HepG2 (cell line): Measurements from ENCODE around the gene CLDN15. TPM values are rescaled to one million over a fixed set of nuclear protein-coding genes. Genes with fewer than 3 reads are reported as not detected.

ENCODE experiments used
- RCOR2 ChIP-seq: IDR thresholded peaks from 2 replicates; pipeline ENCODE4 v1.6.1; 2016; ENCODE audit warnings: missing biosample characterization, missing genetic modification reagents
- SMAD3 ChIP-seq: sonication (generic); formaldehyde crosslinking; IDR thresholded peaks from 2 replicates; pipeline ENCODE4 v1.4.0; 2020; ENCODE audit warnings: missing genetic modification reagents
- TOPORS ChIP-seq: sonication (generic); formaldehyde crosslinking; IDR thresholded peaks from 2 replicates; pipeline ENCODE4 v1.8.0; 2023; ENCODE audit warnings: mild to moderate bottlenecking, missing genetic modification reagents
- ZKSCAN8 ChIP-seq: IDR thresholded peaks from 2 replicates; pipeline ENCODE4 v1.6.1; 2016; ENCODE audit warnings: borderline replicate concordance, missing genetic modification reagents, missing compliant biosample characterization
- ZNF33B ChIP-seq: sonication (generic); formaldehyde crosslinking; IDR thresholded peaks from 2 replicates; pipeline ENCODE4 v1.5.1; 2020; ENCODE audit warnings: mild to moderate bottlenecking, missing genetic modification reagents
- ZNF7 ChIP-seq: IDR thresholded peaks from 2 replicates; pipeline ENCODE4 v1.6.1; 2016; ENCODE audit warnings: missing biosample characterization, missing genetic modification reagents
- polyA plus RNA-seq, 8 experiments: library from polyadenylated mRNA; depleted of rRNA in 3 of 8; stranded (reverse) in 7 of 8; unstranded in 1 of 8; fragments of >200 nt; fragmentation: Illumina TruSeq in 4 of 8; extraction: Trizol in 4 of 8; gene quantifications; 2 replicates each; pipeline versions ENCODE4 v1.2.1 to v1.2.3, GENCODE V29; 2011 to 2016; ENCODE audit warnings: low read depth in 4 of 8, missing spikeins in 1 of 8, mixed read lengths in 1 of 8; ENCODE audit not compliant: insufficient read depth in 1 of 8
- total RNA-seq, 5 experiments: library from RNA; depleted of rRNA; stranded (reverse); fragments of >200 nt; fragmentation: Illumina TruSeq; extraction: Trizol; gene quantifications; 2 replicates each; pipeline ENCODE4 v1.2.3, GENCODE V29; 2016; ENCODE audit warnings: low read depth in 1 of 5
- TF ChIP-seq, protein P1 (sequence below), 2 experiments: fragments of 450-650 bp in 1 of 2; sonication (generic) in 1 of 2; formaldehyde crosslinking in 1 of 2; IDR thresholded peaks; 2 replicates each; pipeline versions ENCODE4 v1.6.1 to v1.8.0; 2016 to 2022; ENCODE audit warnings: antibody characterized with exemption in 1 of 2, mild to moderate bottlenecking in 1 of 2, missing genetic modification reagents in 1 of 2
- TF ChIP-seq, protein P2 (sequence below): sonication (generic); formaldehyde crosslinking; IDR thresholded peaks from 2 replicates; pipeline ENCODE4 v1.5.0; 2020; ENCODE audit warnings: missing genetic modification reagents
- TF ChIP-seq, protein P3 (sequence below): sonication (generic); formaldehyde crosslinking; IDR thresholded peaks from 2 replicates; pipeline ENCODE4 v1.5.1; 2020; ENCODE audit warnings: missing genetic modification reagents, mild to moderate bottlenecking, borderline replicate concordance
- TF ChIP-seq, protein P4 (sequence below): IDR thresholded peaks from 2 replicates; pipeline ENCODE4 v1.6.1; 2016; ENCODE audit warnings: mild to moderate bottlenecking, missing biosample characterization, missing genetic modification reagents
- TF ChIP-seq, protein P5 (sequence below): sonication (generic); formaldehyde crosslinking; IDR thresholded peaks from 2 replicates; pipeline ENCODE4 v1.4.0; 2020; ENCODE audit warnings: mild to moderate bottlenecking, low read depth, missing genetic modification reagents
- TF ChIP-seq, protein P6 (sequence below): sonication (generic); formaldehyde crosslinking; IDR thresholded peaks from 2 replicates; pipeline ENCODE4 v1.8.0; 2022; ENCODE audit warnings: mild to moderate bottlenecking, missing genetic modification reagents

The CLDN15 gene
- total and polyA plus RNA-seq, 2 of the 13 experiments (the other 11 are each of a cell fraction or from before 2014, with no cell fraction given), result 7.1 to 17.8 TPM

DNA sequence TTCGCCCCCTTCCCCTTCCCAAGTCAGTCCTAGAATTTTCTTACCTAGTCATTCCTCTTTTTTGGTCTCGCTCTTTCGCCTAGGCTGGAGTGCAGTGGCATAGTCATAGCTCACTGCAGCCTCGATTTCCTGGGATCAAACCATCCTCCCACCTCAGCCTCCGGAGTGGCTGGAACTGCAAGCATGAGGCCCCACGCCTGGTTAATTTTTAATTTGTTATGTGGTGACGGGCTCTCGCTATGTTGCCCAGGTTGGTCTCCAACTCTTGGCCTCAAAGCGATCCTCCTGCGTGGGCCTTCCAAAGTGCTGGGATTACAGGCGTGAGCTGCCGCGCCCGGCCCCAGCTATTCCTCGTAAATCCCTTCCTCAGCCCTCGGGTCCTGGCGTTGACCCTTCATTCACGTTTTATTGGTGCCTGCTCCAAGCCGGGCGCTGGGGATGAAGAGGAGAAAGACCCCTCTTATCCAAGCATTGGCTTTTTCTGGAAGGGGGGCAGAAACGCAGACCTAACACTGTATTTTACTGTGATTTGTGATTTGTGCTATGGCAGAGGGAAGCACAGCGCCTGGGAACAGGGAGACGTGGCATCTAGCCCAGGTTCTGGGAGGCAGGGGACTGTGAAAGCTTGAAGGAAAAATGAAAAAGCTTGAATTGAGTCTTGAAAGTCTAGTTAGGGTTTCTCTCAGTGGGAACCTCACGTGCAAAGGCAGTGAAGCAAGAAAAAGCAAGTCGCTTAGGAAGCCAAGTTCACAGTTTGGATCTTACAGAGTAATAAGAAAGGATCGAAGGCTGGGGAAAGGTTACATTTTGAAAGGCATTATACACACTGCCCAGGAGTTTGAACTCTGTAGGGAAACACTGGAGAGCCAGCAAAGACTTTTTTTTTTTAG is 19.1 kb downstream of the CLDN15 start (continued):
- TF ChIP-seq, protein P1, sequence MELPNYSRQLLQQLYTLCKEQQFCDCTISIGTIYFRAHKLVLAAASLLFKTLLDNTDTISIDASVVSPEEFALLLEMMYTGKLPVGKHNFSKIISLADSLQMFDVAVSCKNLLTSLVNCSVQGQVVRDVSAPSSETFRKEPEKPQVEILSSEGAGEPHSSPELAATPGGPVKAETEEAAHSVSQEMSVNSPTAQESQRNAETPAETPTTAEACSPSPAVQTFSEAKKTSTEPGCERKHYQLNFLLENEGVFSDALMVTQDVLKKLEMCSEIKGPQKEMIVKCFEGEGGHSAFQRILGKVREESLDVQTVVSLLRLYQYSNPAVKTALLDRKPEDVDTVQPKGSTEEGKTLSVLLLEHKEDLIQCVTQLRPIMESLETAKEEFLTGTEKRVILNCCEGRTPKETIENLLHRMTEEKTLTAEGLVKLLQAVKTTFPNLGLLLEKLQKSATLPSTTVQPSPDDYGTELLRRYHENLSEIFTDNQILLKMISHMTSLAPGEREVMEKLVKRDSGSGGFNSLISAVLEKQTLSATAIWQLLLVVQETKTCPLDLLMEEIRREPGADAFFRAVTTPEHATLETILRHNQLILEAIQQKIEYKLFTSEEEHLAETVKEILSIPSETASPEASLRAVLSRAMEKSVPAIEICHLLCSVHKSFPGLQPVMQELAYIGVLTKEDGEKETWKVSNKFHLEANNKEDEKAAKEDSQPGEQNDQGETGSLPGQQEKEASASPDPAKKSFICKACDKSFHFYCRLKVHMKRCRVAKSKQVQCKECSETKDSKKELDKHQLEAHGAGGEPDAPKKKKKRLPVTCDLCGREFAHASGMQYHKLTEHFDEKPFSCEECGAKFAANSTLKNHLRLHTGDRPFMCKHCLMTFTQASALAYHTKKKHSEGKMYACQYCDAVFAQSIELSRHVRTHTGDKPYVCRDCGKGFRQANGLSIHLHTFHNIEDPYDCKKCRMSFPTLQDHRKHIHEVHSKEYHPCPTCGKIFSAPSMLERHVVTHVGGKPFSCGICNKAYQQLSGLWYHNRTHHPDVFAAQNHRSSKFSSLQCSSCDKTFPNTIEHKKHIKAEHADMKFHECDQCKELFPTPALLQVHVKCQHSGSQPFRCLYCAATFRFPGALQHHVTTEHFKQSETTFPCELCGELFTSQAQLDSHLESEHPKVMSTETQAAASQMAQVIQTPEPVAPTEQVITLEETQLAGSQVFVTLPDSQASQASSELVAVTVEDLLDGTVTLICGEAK (IDR thresholded peaks at IDR 0.05), result no peak
- TF ChIP-seq, protein P1 (CRISPR knock-in tag; IDR thresholded peaks at IDR 0.05), result no peak
- TF ChIP-seq, protein P2, sequence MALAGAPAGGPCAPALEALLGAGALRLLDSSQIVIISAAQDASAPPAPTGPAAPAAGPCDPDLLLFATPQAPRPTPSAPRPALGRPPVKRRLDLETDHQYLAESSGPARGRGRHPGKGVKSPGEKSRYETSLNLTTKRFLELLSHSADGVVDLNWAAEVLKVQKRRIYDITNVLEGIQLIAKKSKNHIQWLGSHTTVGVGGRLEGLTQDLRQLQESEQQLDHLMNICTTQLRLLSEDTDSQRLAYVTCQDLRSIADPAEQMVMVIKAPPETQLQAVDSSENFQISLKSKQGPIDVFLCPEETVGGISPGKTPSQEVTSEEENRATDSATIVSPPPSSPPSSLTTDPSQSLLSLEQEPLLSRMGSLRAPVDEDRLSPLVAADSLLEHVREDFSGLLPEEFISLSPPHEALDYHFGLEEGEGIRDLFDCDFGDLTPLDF, result no peak
- TF ChIP-seq, protein P3, sequence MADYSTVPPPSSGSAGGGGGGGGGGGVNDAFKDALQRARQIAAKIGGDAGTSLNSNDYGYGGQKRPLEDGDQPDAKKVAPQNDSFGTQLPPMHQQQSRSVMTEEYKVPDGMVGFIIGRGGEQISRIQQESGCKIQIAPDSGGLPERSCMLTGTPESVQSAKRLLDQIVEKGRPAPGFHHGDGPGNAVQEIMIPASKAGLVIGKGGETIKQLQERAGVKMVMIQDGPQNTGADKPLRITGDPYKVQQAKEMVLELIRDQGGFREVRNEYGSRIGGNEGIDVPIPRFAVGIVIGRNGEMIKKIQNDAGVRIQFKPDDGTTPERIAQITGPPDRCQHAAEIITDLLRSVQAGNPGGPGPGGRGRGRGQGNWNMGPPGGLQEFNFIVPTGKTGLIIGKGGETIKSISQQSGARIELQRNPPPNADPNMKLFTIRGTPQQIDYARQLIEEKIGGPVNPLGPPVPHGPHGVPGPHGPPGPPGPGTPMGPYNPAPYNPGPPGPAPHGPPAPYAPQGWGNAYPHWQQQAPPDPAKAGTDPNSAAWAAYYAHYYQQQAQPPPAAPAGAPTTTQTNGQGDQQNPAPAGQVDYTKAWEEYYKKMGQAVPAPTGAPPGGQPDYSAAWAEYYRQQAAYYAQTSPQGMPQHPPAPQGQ (CRISPR knock-in tag), result 0 out of 2 replicates have a peak, but pooled peaks have one; percentile 20
- TF ChIP-seq RCOR2 (CRISPR knock-in tag), result peak; percentile 74; the same call in 1 of the 2 replicates
- TF ChIP-seq TOPORS (CRISPR knock-in tag), result no peak
- no peak for TF ChIP-seq ZKSCAN8 (CRISPR knock-in tag)
- TF ChIP-seq, protein P4, sequence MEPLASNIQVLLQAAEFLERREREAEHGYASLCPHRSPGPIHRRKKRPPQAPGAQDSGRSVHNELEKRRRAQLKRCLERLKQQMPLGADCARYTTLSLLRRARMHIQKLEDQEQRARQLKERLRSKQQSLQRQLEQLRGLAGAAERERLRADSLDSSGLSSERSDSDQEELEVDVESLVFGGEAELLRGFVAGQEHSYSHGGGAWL (CRISPR knock-in tag), result no peak
- no peak for TF ChIP-seq ZNF33B
- TF ChIP-seq, protein P5, sequence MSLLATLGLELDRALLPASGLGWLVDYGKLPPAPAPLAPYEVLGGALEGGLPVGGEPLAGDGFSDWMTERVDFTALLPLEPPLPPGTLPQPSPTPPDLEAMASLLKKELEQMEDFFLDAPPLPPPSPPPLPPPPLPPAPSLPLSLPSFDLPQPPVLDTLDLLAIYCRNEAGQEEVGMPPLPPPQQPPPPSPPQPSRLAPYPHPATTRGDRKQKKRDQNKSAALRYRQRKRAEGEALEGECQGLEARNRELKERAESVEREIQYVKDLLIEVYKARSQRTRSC (CRISPR knock-in tag), result no peak
- TF ChIP-seq, protein P6, sequence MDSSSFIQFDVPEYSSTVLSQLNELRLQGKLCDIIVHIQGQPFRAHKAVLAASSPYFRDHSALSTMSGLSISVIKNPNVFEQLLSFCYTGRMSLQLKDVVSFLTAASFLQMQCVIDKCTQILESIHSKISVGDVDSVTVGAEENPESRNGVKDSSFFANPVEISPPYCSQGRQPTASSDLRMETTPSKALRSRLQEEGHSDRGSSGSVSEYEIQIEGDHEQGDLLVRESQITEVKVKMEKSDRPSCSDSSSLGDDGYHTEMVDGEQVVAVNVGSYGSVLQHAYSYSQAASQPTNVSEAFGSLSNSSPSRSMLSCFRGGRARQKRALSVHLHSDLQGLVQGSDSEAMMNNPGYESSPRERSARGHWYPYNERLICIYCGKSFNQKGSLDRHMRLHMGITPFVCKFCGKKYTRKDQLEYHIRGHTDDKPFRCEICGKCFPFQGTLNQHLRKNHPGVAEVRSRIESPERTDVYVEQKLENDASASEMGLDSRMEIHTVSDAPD (CRISPR knock-in tag), result no peak
- no peak for TF ChIP-seq ZNF7 (CRISPR knock-in tag)
- TF ChIP-seq SMAD3 (CRISPR knock-in tag), result no peak
